ENCODE data around the gene EIF4G3. TPM values are rescaled to one million over a fixed set of nuclear protein-coding genes. Genes with fewer than 3 reads are reported as not detected.

EIF4G3 gene
- total and polyA plus RNA-seq, 2 of the 8 experiments (the other 6 are each of a cell fraction or from before 2014, with no cell fraction given) = 47.5 to 66.6 TPM

GRCh38 chr1:21126324-21126723 lies 50.4 kb downstream of the EIF4G3 start:
- H4K8ac ChIP-seq (ENCODE audit: extremely low read depth, insufficient read depth, low read length) = no peak overlapping the region
- no peaks in the 10 kb centered on the region for H3K9me3 ChIP-seq (ENCODE audit: insufficient read depth in 2 of 2, low read depth in 1 of 2, low read length in 1 of 2)
- no peak overlapping the region for H2BK120ac ChIP-seq (replicated peaks; ENCODE audit: low read depth, low read length)
- no peaks in the 10 kb centered on the region for H3K23me2 ChIP-seq (ENCODE audit: low read depth, low read length)
- H3K4me2 ChIP-seq (ENCODE audit: insufficient read depth in 1 of 2, low read depth in 2 of 2, low read length in 2 of 2) = no peak overlapping the region
- H3K23ac ChIP-seq (ENCODE audit: insufficient read length) = no peak overlapping the region
- no peak overlapping the region for H2AFZ ChIP-seq (ENCODE audit: low read length)
- no peak overlapping the region for H4K5ac ChIP-seq (ENCODE audit: insufficient read length, low read depth, low read length)
- no peak overlapping the region for H2AK5ac ChIP-seq (ENCODE audit: low read depth, low read length)
- H3K27me3 ChIP-seq (replicated peaks in 1 of 4; ENCODE audit: control insufficient read depth in 3 of 4, extremely low read depth in 1 of 4, insufficient read depth in 3 of 4, low read length in 3 of 4) = no peaks in the 10 kb centered on the region
- H3K56ac ChIP-seq (replicated peaks; ENCODE audit: insufficient read length, low read depth, low read length) = no peak overlapping the region
- no peak overlapping the region for H3K27ac ChIP-seq (ENCODE audit: low read depth, low read length)
- WGBS, 2 experiments (ENCODE audit: extremely low coverage in 1 of 2, insufficient coverage in 1 of 2, insufficient read length in 1 of 2, insufficient replicate concordance in 2 of 2, low coverage in 1 of 2, low lambda C conversion rate in 2 of 2, missing lambda C conversion rate in 1 of 2) = 79% methylated on average over 4 of the region's 4 CpGs; no CpG with 5 or more reads in 1 of the 2 experiments
- H3K4ac ChIP-seq (replicated peaks; ENCODE audit: insufficient read length, low read depth, low read length) = no peak overlapping the region
- FAIRE-seq (peak; percentile 76), DNase-seq (ENCODE audit: low read depth in 1 of 2, low spot score in 2 of 2) (peak in 1 of 2 experiments; percentile 10)
- no peak overlapping the region for H3K14ac ChIP-seq (ENCODE audit: insufficient read length)
- peaks cover 3 to 7% of the 10 kb centered on the region in 2 experiments for H4K20me1 ChIP-seq (replicated peaks in 1 of 2; ENCODE audit: control insufficient read depth in 1 of 2, insufficient read depth in 2 of 2, low read length in 2 of 2)
- H3K18ac ChIP-seq (ENCODE audit: extremely low read depth, low read length) = no peak overlapping the region; the same call in 1 of the 2 replicates
- no peak overlapping the region for H2BK12ac ChIP-seq (ENCODE audit: low read depth, low read length)
- no peak overlapping the region for H4K91ac ChIP-seq (replicated peaks; ENCODE audit: insufficient read length, low read length)
- TF ChIP-seq SIX5 (IDR thresholded peaks at IDR 0.05; ENCODE audit: low read depth, low read length) = no peak
- TF ChIP-seq NANOG (IDR thresholded peaks at IDR 0.05; ENCODE audit: insufficient read depth, low read depth, low read length, poor library complexity, severe bottlenecking) = no peak
- 0 out of 2 replicates have a peak, but pooled peaks have one; percentile 28 for TF ChIP-seq YY1 (IDR thresholded peaks at IDR 0.05; ENCODE audit: low read depth, low read length)
- TF ChIP-seq BCL11A (IDR thresholded peaks at IDR 0.05; ENCODE audit: low read depth in 2 of 2, low read length in 2 of 2) = no peak
- TF ChIP-seq CHD2 (IDR thresholded peaks at IDR 0.05; ENCODE audit: low read length) = no peak
- TF ChIP-seq POLR2AphosphoS5 (IDR thresholded peaks at IDR 0.05; ENCODE audit: low read depth, low read length) = no peak
- peak; percentile 43; the same call in 1 of the 2 replicates for TF ChIP-seq TEAD4 (IDR thresholded peaks at IDR 0.05; ENCODE audit: low read depth, low read length)
- no peak for TF ChIP-seq ASH2L (IDR thresholded peaks at IDR 0.05; ENCODE audit: low read length)
- H3K79me2 ChIP-seq (ENCODE audit: control insufficient read depth in 1 of 2, insufficient read depth in 2 of 2, low read length in 2 of 2) = peaks cover 0 to 56% of the 10 kb centered on the region in 2 experiments; a peak in 2 of 4 replicates
- no peak overlapping the region for H2BK20ac ChIP-seq (ENCODE audit: low read length)
- no peak overlapping the region for H2BK15ac ChIP-seq (ENCODE audit: low read length)
- H3K79me1 ChIP-seq (ENCODE audit: low read depth, low read length) = peaks cover 6% of the 10 kb centered on the region
- H3K36me3 ChIP-seq (ENCODE audit: control insufficient read depth in 2 of 4, insufficient read depth in 4 of 4, low read length in 3 of 4) = peaks cover 0 to 2% (median 0%) of the 10 kb centered on the region in 4 experiments; a peak in 1 of 8 replicates
- ChIA-PET POLR2A (ENCODE audit: partially characterized antibody) (interaction anchor here (1.3 to 1.4 kb wide), 2 partner anchors 8 kb away, joined by 3 to 4 read pairs; no protein-coding TSS in a partner anchor), CTCF (ENCODE audit: partially characterized antibody) (interaction anchor here (0.6 kb wide), 1 partner anchor 137 kb away, joined by 3 read pairs; no protein-coding TSS in a partner anchor)
- H3K4me3 ChIP-seq (ENCODE audit: extremely low read depth in 1 of 4, insufficient read depth in 2 of 4, low read depth in 3 of 4, low read length in 4 of 4) = no peak overlapping the region
- peaks cover 0 to 2% (median 1%) of the 10 kb centered on the region in 4 experiments; a peak in 2 of 7 replicates for H3K4me1 ChIP-seq (replicated peaks in 1 of 4; ENCODE audit: control insufficient read depth in 3 of 4, insufficient read depth in 4 of 4, low read length in 3 of 4)
- no peak overlapping the region for H3K9ac ChIP-seq (replicated peaks in 1 of 4; ENCODE audit: extremely low read depth in 1 of 4, low read depth in 3 of 4, low read length in 3 of 4)
- H2BK5ac ChIP-seq (ENCODE audit: low read depth, low read length) = no peak overlapping the region
